Keratinocyte (primary cell): ENCODE measurements around the gene TDRD1. TPM values are rescaled to one million over a fixed set of nuclear protein-coding genes. Genes with fewer than 3 reads are reported as not detected.

Source experiments
- DNase-seq: peaks from one replicate; pipeline ENCODE4 v3.0.0-alpha.2; 2011; ENCODE audit warnings: low read depth, missing footprints, low spot score
- FAIRE-seq: peaks from 2 replicates; lab custom pipeline; 2011; peaks lifted over from hg19 to GRCh38; lab: Jason Lieb, UNC
- H2AFZ ChIP-seq: 2 replicates; pipeline ENCODE4 v1.6.0; 2012; ENCODE audit warnings: low read length, control low read depth, inconsistent platforms; ENCODE audit not compliant: control insufficient read depth
- H3K27ac ChIP-seq: 2 replicates; pipeline ENCODE4 v1.5.1; 2011; ENCODE audit warnings: low read length; ENCODE audit not compliant: control insufficient read depth, insufficient read depth
- H3K27me3 ChIP-seq: 3 replicates; pipeline ENCODE4 v1.6.0; 2011; ENCODE audit warnings: low read length; ENCODE audit not compliant: control insufficient read depth, insufficient read depth; ENCODE audit errors: extremely low read depth
- H3K36me3 ChIP-seq, 2 experiments: 2 replicates in 1 of 2; 3 replicates in 1 of 2; pipeline ENCODE4 v1.5.1; 2011; ENCODE audit warnings: low read length in 2 of 2, mild to moderate bottlenecking in 1 of 2; ENCODE audit not compliant: control insufficient read depth in 2 of 2, insufficient read depth in 2 of 2; ENCODE audit errors: extremely low read depth in 1 of 2
- H3K4me1 ChIP-seq: 3 replicates; pipeline ENCODE4 v1.5.1; 2011; ENCODE audit warnings: low read length; ENCODE audit not compliant: control insufficient read depth, insufficient read depth; ENCODE audit errors: extremely low read depth
- H3K4me2 ChIP-seq: 3 replicates; pipeline ENCODE4 v1.6.0; 2011; ENCODE audit warnings: low read depth, low read length; ENCODE audit not compliant: control insufficient read depth, insufficient read depth; ENCODE audit errors: extremely low read depth
- H3K4me3 ChIP-seq, 3 experiments: fragments of 200-600 bp in 1 of 3; sonication (generic) in 1 of 3; 2 replicates in 2 of 3; 3 replicates in 1 of 3; pipeline ENCODE4 v1.5.1; 2011 to 2016; ENCODE audit warnings: low read length in 3 of 3, mild to moderate bottlenecking in 3 of 3, control low read depth in 2 of 3, inconsistent platforms in 1 of 3, low read depth in 1 of 3, mixed read lengths in 1 of 3, mixed run types in 1 of 3, moderate library complexity in 1 of 3; ENCODE audit not compliant: control insufficient read depth in 2 of 3, insufficient read depth in 2 of 3; ENCODE audit errors: extremely low read depth in 1 of 3
- H3K79me2 ChIP-seq: 2 replicates; pipeline ENCODE4 v1.6.0; 2012; ENCODE audit warnings: low read length; ENCODE audit not compliant: control insufficient read depth, insufficient read depth
- H3K9ac ChIP-seq: 3 replicates; pipeline ENCODE4 v1.6.0; 2011; ENCODE audit warnings: low read length; ENCODE audit not compliant: control insufficient read depth, insufficient read depth; ENCODE audit errors: extremely low read depth
- H3K9me1 ChIP-seq: 3 replicates; pipeline ENCODE4 v1.6.0; 2011; ENCODE audit warnings: low read length; ENCODE audit not compliant: control insufficient read depth, insufficient read depth; ENCODE audit errors: extremely low read depth
- H3K9me3 ChIP-seq: 2 replicates; pipeline ENCODE4 v1.5.1; 2012; ENCODE audit warnings: low read depth, low read length; ENCODE audit not compliant: control insufficient read depth
- H4K20me1 ChIP-seq: 3 replicates; pipeline ENCODE4 v1.6.0; 2011; ENCODE audit warnings: low read length; ENCODE audit not compliant: control insufficient read depth, insufficient read depth; ENCODE audit errors: extremely low read depth
- EZH2 ChIP-seq: IDR thresholded peaks from one replicate; pipeline ENCODE4 v1.6.1; 2012; ENCODE audit warnings: inconsistent platforms, mild to moderate bottlenecking, low read length, moderate library complexity
- dilution Hi-C: fragments of 300-500 bp; cut with MboI; formaldehyde crosslinking; loops from one replicate; pipeline ENCODE4 v1.7.0; 2020; ENCODE audit warnings: low sequenced_read_pairs; ENCODE audit not compliant: extremely low pct_ligation_motif_present
- polyA plus RNA-seq, 5 experiments: library from polyadenylated mRNA; depleted of rRNA in 3 of 5; stranded (reverse) in 3 of 5; stranded (forward) in 1 of 5; unstranded in 1 of 5; fragments of >200 nt; gene quantifications; 1 replicate in 1 of 5; 2 replicates in 3 of 5; 3 replicates in 1 of 5; pipeline versions ENCODE4 v1.2.1 to v1.2.3, GENCODE V29; 2011 to 2012; ENCODE audit warnings: missing spikeins in 2 of 5, low read depth in 1 of 5, low replicate concordance in 1 of 5
- TF ChIP-seq, protein P1 (sequence below), 3 experiments: IDR thresholded peaks in 1 of 3; conservative IDR thresholded peaks in 1 of 3; optimal IDR thresholded peaks in 1 of 3; 2 replicates in 2 of 3; 3 replicates in 1 of 3; pipeline versions ENCODE3 to v1.5.1; 2011; ENCODE audit warnings: low read length in 3 of 3, mild to moderate bottlenecking in 3 of 3, moderate library complexity in 2 of 3, control low read depth in 1 of 3, inconsistent platforms in 1 of 3; ENCODE audit not compliant: insufficient read depth in 2 of 3; ENCODE audit errors: extremely low read depth in 1 of 3

The TDRD1 gene
- polyA plus RNA-seq, 1 donor (not counting 4 experiments of a cell fraction or from before 2014, with no cell fraction given): 0.56 TPM

DNA sequence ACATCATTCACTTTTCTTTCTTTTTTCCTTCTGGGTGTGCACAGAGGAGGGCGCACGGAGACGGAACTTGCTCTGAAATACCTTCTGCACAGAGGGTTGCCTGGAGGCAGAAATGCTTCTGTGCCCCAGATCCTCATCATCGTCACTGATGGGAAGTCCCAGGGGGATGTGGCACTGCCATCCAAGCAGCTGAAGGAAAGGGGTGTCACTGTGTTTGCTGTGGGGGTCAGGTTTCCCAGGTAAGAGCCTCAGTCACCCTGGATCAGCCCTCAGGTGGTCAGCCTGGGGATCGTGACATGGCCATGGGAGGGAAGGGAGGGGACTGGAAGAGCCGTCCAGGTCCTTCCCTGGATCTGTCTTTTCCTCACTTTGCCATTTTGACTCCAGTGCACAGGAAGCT, 93.5 kb downstream of the TDRD1 start:
- DNase-seq (no peak), FAIRE-seq (no peak)
- H2AFZ ChIP-seq: no peak overlapping the region
- H3K9ac ChIP-seq: no peak overlapping the region
- dilution Hi-C loops: no loop called here
- H3K27ac ChIP-seq: no peak overlapping the region
- peaks cover 22% of the 10 kb centered on the region for H3K4me1 ChIP-seq
- no peaks in the 10 kb centered on the region for H3K79me2 ChIP-seq
- H4K20me1 ChIP-seq: no peaks in the 10 kb centered on the region
- no peak for TF ChIP-seq EZH2
- no peak overlapping the region for H3K4me2 ChIP-seq
- H3K4me3 ChIP-seq: no peak overlapping the region
- H3K36me3 ChIP-seq: no peaks in the 10 kb centered on the region
- no peaks in the 10 kb centered on the region for H3K27me3 ChIP-seq
- no peaks in the 10 kb centered on the region for H3K9me1 ChIP-seq
- H3K9me3 ChIP-seq: no peaks in the 10 kb centered on the region

DNA sequence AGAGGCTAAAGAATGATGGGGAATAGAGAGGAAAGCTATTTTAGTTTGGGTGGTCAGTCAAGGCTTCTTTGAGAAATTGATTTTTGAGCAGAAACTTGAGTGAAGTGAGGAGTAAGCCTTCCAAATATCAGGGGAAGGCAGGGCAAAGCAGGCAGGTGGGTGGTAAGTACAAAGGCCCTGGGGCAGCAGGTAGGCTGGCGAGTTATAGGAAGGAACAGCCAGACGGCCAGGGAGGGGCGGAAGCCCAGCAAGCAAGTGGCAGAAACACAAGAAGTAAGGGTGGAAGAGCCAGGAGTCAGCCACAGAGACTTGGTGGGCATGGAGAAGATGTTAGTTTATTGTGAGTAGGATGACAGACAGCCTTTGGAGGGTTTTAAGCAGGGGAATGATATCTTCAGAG, 94.8 kb downstream of the TDRD1 start:
- no peak for DNase-seq
- Histone ChIP-seq H3K4me2 (no peak overlapping the region), H3K4me3 (no peak overlapping the region), H3K27ac (no peak overlapping the region), H3K9me1 (no peaks in the 10 kb centered on the region), H4K20me1 (no peaks in the 10 kb centered on the region), H3K9me3 (no peaks in the 10 kb centered on the region), H3K9ac (no peak overlapping the region), H3K79me2 (no peaks in the 10 kb centered on the region), H2AFZ (no peak overlapping the region), H3K36me3 (no peaks in the 10 kb centered on the region), H3K27me3 (no peaks in the 10 kb centered on the region), H3K4me1 (peaks cover 22% of the 10 kb centered on the region)
- dilution Hi-C loops: no loop called here
- TF ChIP-seq EZH2: no peak
- TF ChIP-seq, protein P1, sequence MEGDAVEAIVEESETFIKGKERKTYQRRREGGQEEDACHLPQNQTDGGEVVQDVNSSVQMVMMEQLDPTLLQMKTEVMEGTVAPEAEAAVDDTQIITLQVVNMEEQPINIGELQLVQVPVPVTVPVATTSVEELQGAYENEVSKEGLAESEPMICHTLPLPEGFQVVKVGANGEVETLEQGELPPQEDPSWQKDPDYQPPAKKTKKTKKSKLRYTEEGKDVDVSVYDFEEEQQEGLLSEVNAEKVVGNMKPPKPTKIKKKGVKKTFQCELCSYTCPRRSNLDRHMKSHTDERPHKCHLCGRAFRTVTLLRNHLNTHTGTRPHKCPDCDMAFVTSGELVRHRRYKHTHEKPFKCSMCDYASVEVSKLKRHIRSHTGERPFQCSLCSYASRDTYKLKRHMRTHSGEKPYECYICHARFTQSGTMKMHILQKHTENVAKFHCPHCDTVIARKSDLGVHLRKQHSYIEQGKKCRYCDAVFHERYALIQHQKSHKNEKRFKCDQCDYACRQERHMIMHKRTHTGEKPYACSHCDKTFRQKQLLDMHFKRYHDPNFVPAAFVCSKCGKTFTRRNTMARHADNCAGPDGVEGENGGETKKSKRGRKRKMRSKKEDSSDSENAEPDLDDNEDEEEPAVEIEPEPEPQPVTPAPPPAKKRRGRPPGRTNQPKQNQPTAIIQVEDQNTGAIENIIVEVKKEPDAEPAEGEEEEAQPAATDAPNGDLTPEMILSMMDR (optimal IDR thresholded peaks at IDR 0.05 in 1 of 3, IDR thresholded peaks at IDR 0.05 in 1 of 3, conservative IDR thresholded peaks at IDR 0.05 in 1 of 3; ENCODE audit: extremely low read depth in 1 of 3, insufficient read depth in 2 of 3, low read length in 3 of 3): no peak
- no peak for FAIRE-seq
